Mucosa of rectum (tissue), 2 donors: ENCODE results near the gene HOXA3.
A peak's percentile ranks its signal among the peaks of the same experiment; 100 is the strongest.

ENCODE experiments used
- H3K27ac ChIP-seq, 2 donors: one replicate each; pipeline ENCODE4 v1.7.0; 2013; ENCODE audit warnings: inconsistent platforms in 2 of 2, low read depth in 2 of 2, low read length in 2 of 2
- H3K27me3 ChIP-seq, 2 donors: one replicate each; pipeline ENCODE4 v1.7.0; 2013; ENCODE audit warnings: low read length in 2 of 2; ENCODE audit not compliant: control insufficient read depth in 2 of 2, insufficient read depth in 2 of 2
- H3K36me3 ChIP-seq, 2 donors: one replicate each; pipeline ENCODE4 v1.7.0; 2013; ENCODE audit warnings: low read length in 2 of 2; ENCODE audit not compliant: control insufficient read depth in 2 of 2, insufficient read depth in 2 of 2
- H3K4me1 ChIP-seq, 2 donors: one replicate each; pipeline ENCODE4 v1.7.0; 2013; ENCODE audit warnings: low read length in 2 of 2, mild to moderate bottlenecking in 1 of 2; ENCODE audit not compliant: control insufficient read depth in 2 of 2, insufficient read depth in 2 of 2
- H3K4me3 ChIP-seq, 2 donors: one replicate each; pipeline ENCODE4 v1.7.0; 2013; ENCODE audit warnings: low read length in 2 of 2
- H3K9ac ChIP-seq, 2 donors: one replicate each; pipeline ENCODE4 v1.7.0; 2013; ENCODE audit warnings: low read length in 2 of 2, low read depth in 1 of 2, mild to moderate bottlenecking in 1 of 2
- H3K9me3 ChIP-seq, 2 donors: one replicate each; pipeline ENCODE4 v1.7.0; 2013; ENCODE audit warnings: low read length in 2 of 2; ENCODE audit not compliant: control insufficient read depth in 2 of 2
- donor health status: healthy.
- donor health status: Normal muscosa, but diverticular disease.

The HOXA3 gene

DNA sequence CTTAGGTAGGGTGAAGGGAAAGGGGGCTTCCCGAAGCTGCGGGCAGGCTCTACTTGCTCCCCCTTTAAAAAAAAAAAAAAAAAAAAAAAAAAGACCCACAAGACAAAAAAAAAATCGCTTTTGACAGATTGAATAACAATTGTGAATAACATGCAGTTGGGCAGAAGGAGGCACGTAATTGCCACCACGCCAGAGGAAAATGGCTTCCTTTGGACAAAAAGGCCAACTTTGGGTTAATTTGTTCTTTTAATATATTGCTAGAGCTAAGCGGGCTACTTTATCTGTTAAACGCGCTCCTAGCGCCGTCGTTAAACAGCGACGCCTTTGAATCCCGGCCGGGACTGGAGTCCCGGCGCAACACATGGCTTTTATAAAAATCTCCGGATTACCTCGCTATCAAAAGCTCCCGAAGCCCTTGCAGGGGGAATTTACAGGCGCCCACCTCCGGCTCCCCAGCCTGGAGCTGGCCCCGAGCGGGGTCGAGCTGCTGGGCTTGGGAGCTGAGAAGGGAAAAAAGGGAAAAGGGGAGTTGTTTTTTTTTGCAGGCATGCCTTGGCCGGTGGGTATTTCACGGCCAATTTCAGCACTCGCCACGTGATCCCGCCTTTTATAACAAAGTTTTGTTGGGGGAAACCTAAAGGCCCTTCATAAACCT is 31.4 kb upstream of the HOXA3 start:
- Histone ChIP-seq H3K4me3 (peak overlapping the region; percentile 71 to 83), H3K9me3 (no peaks in the 10 kb centered on the region), H3K36me3 (no peaks in the 10 kb centered on the region), H3K9ac (peak overlapping the region; percentile 80 to 96), H3K4me1 (peaks cover 53 to 72% of the 10 kb centered on the region in 2 donors), H3K27me3 (peaks cover 10 to 25% of the 10 kb centered on the region in 2 donors), H3K27ac (peak overlapping the region; percentile 91 to 93)

DNA sequence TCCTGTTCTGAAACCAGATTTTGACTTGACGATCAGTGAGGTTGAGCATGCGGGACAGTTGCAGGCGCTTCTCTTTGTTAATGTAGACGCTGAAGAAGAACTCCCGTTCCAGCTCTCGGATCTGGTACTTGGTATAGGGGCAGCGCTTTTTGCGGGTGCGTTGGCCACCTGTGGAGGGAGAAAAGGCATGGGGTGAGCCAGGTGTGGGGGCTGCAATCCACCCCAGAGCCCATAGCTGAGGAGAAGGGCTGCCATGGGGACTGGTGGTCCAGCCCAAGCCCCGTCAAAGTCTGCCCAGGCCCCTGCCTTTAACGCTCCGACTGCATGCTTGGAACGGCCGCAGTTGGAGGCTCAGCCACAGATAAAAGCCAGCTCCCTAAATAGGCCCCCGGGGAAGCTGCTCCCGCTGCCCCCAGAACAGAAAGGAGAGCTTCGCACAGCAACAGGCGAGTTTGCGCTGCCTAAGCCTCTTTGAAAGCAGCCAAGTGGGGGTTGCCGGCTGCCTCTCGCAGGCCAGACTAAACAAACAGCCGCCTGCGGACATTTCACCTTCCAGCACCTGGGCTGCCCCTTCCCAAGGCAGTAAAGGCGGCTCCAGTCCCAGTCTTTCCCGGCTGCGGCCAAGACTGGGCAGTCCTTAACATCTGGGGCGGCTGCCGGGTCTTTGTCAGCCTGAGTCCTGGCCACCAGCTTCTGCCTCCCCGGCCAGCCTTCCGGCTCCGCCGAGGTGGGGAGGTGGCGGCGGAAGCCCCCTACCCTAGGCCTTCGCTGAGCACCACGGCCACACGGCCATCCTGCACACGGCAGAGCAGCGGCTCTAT is 30.7 kb upstream of the HOXA3 start:
- Histone ChIP-seq H3K4me1 (peaks cover 49 to 69% of the 10 kb centered on the region in 2 donors), H3K9me3 (no peaks in the 10 kb centered on the region), H3K9ac (peak overlapping the region; percentile 80 to 96), H3K27me3 (peaks cover 8 to 25% of the 10 kb centered on the region in 2 donors), H3K4me3 (peak overlapping the region; percentile 71 to 83), H3K27ac (peak overlapping the region; percentile 91 to 93), H3K36me3 (no peaks in the 10 kb centered on the region)

- H3K27ac ChIP-seq, result peak overlapping the region; percentile 46 to 93
- peak overlapping the region; percentile 80 to 96 for H3K9ac ChIP-seq
- peak overlapping the region; percentile 71 to 83 for H3K4me3 ChIP-seq
- H3K9me3 ChIP-seq, result no peaks in the 10 kb centered on the region
- H3K4me1 ChIP-seq, result peaks cover 43 to 67% of the 10 kb centered on the region in 2 donors
- peaks cover 5 to 20% of the 10 kb centered on the region in 2 donors for H3K27me3 ChIP-seq
- no peaks in the 10 kb centered on the region for H3K36me3 ChIP-seq
These were observed 30.0 kb upstream of the HOXA3 start for GRCh38 chr7:27182285-27182841.

GRCh38 chr7:27181795-27182275 is 29.5 kb upstream of the HOXA3 start:
- peaks cover 5 to 20% of the 10 kb centered on the region in 2 donors for H3K27me3 ChIP-seq

GRCh38 chr7:27180431-27181420 is 28.3 kb upstream of the HOXA3 start:
- H3K27me3 ChIP-seq, result peaks cover 5 to 21% of the 10 kb centered on the region in 2 donors
- H3K9me3 ChIP-seq, result no peaks in the 10 kb centered on the region
- H3K36me3 ChIP-seq, result no peaks in the 10 kb centered on the region
- peak overlapping the region; percentile 31 to 47 for H3K4me3 ChIP-seq
- H3K4me1 ChIP-seq, result peaks cover 42 to 72% of the 10 kb centered on the region in 2 donors
- H3K27ac ChIP-seq, result peak overlapping the region; percentile 96
- H3K9ac ChIP-seq, result peak overlapping the region; percentile 47 to 96

More at GRCh38 chr7:27181795-27182275, 29.5 kb upstream of the HOXA3 start:
- no peaks in the 10 kb centered on the region for H3K36me3 ChIP-seq
- H3K4me3 ChIP-seq, result peak overlapping the region; percentile 4 to 14
- peak overlapping the region; percentile 12 to 80 for H3K9ac ChIP-seq
- H3K9me3 ChIP-seq, result no peaks in the 10 kb centered on the region
- H3K4me1 ChIP-seq, result peaks cover 43 to 69% of the 10 kb centered on the region in 2 donors
- H3K27ac ChIP-seq, result peak overlapping the region; percentile 46 to 93

DNA sequence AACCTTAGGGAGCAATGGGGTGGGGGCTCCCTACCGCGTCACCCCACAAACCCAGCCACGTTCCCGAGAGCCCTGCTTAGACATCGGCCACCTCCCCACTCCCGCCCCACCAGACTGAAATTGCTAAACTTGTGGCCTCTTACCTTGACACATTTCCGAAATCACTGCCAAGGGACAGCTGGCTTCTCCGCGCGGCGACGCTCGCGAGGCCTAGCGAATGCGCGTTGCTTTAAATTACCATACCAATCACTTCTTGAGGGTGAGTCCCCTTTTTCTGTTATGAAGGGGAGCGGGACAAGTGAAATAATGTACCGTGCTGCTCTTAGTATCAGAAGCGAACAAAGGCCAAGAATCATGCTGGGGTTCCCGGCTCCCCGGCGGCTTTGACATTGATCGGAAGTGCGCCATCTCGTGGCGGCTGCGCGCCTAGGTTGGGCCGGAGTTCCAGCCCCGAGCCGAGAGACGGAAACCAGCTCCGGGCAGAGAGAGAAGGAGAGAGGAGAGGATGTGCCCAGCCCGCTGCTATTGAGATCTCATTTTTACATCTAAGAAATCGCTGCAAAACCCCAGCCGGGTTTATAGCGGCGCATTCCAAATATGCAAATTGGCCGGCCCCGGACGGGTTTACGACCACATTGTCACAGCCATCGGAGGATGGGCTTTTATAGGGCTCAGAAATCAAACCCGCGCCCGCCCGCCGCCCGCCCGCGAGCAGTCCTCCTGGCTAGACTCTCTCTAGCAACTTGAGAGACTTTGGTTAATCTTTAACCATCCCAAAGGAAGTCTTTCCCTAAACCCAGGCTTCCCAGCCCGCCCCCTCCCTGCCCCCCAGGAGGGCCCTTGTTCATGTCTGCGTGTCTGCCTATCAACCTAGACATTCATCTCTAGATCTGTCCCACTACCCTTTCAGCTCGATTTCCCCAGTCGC is 27.4 kb upstream of the HOXA3 start:
- no peaks in the 10 kb centered on the region for H3K9me3 ChIP-seq
- H3K4me1 ChIP-seq, result peaks cover 44 to 74% of the 10 kb centered on the region in 2 donors
- peak overlapping the region; percentile 96 for H3K27ac ChIP-seq
- H3K36me3 ChIP-seq, result no peaks in the 10 kb centered on the region
- H3K27me3 ChIP-seq, result peaks cover 2 to 18% of the 10 kb centered on the region in 2 donors
- H3K9ac ChIP-seq, result peak overlapping the region; percentile 92 to 96
- H3K4me3 ChIP-seq, result peak overlapping the region; percentile 64 to 79

DNA sequence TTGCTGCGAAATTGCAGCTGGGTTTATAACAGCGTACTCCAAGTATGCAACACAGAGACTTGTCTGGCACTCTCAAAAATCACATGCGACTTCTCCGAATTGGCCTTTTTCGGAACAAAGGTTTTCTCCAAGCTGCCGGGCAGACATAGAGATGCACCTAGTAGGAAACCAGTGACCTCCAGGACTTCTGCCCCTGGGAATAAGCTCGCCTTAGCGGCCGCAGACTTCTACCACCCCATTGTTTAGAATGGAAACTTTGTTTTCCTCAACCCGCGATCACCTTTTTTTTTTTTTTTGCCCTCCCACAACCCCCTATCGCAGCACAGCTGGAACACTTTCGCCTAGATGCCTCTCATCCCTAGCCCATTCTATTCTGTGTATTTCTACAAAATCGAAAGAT is 26.6 kb upstream of the HOXA3 start:
- H3K27me3 ChIP-seq, result peaks cover 0 to 20% of the 10 kb centered on the region in 2 donors
- H3K9ac ChIP-seq, result peak overlapping the region; percentile 92 to 96
- H3K9me3 ChIP-seq, result no peaks in the 10 kb centered on the region
- H3K27ac ChIP-seq, result peak overlapping the region; percentile 96
- H3K4me1 ChIP-seq, result peaks cover 43 to 75% of the 10 kb centered on the region in 2 donors
- H3K4me3 ChIP-seq, result peak overlapping the region; percentile 64 to 79
- H3K36me3 ChIP-seq, result no peaks in the 10 kb centered on the region

DNA sequence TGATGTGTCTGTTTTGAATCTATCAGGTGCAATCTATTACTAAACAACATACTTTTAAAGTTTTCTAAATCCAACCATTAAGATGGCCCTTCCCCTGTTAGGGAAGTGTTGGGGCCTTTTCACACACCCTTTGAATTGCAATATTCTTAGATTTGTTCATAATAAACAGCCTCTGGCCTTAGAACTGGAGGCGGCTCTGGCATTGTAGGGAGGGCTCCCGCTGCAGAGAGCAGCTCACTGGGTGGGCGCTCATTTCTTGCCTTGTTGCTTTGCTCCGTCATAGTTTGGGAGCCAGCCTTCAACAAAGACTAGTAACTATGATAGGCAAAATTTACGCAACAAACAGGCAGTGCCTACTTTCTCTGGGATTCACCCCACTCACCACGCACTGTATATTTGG is 26.0 kb upstream of the HOXA3 start:
- Histone ChIP-seq H3K36me3 (no peaks in the 10 kb centered on the region), H3K9me3 (no peaks in the 10 kb centered on the region), H3K9ac (peak overlapping the region; percentile 92 to 96), H3K27me3 (peaks cover 0 to 20% of the 10 kb centered on the region in 2 donors), H3K27ac (peak overlapping the region; percentile 96), H3K4me1 (peaks cover 38 to 69% of the 10 kb centered on the region in 2 donors), H3K4me3 (peak overlapping the region; percentile 64 to 79)
